T-helper 9 cell (primary cell): ENCODE data around the gene TRAF7.

Source experiments
- DNase-seq: peaks from one replicate; pipeline ENCODE4 v3.0.0-alpha.2; 2020

Gene TRAF7

DNA sequence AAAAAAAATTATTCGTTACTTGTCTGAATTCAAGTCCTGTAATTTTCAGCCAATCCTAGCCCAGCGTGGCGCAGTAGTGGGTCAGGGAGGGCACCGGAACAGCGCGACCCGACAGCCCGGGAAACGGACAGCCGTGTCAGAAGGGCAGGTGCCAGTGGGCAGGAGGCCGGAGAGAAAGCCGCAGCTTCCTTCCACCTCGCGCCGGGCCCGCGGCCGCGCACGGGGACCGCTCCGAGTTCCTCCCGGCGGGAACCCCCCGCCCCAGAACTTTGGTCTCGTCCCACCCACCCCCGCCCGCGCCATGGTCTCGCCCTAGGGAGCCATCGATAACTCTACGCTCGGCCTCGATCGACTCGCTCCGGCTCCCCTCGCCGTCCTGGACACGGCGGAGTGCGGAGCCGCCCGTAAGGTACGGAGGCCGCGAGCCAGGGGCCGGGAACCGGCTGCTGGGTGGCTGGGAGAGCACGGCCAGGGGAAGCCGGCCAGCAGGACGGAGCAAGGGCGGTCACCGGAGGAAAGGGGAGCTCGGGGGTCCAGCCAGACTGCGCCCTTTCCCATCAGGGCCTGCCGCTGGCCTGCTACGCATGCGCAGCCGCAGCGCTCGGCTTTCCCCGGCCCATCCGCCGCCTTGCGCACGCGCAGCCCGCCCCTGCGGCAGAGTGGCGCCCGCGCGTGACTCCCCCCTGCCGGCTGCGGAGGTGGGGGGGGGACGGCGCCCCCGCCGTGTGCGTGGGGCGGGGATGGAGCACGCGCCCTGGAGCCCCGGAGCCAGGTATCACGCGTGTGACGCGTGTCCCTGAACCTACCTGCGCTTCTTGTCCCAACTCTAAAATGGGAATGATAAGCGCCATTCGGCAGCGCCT is 49.8 kb downstream of the TRAF7 start, which contains the start of gene MLST8:
Gene MLST8 (plus strand): TSS at position 351 of the 863 bp plus-strand sequence. CDS start 632 bp downstream, outside the sequence.
- DNase-seq, result peak; percentile 91

DNA sequence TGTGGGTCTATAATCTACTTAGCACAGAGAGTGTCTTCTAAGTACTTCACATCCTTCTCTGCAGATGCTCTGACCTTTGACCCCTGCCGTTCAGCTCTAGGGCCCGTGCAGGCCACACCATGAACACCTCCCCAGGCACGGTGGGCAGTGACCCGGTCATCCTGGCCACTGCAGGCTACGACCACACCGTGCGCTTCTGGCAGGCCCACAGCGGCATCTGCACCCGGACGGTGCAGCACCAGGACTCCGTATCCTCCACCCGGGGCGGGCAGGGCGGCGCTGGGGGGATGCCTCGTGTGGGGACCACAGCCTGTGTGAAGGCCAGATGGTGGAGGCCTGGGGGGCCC is 50.4 kb downstream of the TRAF7 start:
- DNase-seq, result no peak

DNA sequence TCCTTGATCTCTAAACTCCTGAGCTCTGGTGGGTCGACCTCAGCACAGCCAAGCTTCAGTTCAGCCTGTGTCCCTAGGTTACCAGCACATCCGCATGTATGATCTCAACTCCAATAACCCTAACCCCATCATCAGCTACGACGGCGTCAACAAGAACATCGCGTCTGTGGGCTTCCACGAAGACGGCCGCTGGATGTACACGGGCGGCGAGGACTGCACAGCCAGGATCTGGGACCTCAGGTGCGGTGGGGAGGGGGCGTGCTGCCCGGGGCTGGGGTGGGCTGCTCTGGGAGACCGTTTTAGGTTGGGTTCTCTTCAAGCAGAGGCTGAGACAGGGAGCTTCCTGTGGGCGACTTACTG is 50.8 kb downstream of the TRAF7 start:
- DNase-seq, result no peak

DNA sequence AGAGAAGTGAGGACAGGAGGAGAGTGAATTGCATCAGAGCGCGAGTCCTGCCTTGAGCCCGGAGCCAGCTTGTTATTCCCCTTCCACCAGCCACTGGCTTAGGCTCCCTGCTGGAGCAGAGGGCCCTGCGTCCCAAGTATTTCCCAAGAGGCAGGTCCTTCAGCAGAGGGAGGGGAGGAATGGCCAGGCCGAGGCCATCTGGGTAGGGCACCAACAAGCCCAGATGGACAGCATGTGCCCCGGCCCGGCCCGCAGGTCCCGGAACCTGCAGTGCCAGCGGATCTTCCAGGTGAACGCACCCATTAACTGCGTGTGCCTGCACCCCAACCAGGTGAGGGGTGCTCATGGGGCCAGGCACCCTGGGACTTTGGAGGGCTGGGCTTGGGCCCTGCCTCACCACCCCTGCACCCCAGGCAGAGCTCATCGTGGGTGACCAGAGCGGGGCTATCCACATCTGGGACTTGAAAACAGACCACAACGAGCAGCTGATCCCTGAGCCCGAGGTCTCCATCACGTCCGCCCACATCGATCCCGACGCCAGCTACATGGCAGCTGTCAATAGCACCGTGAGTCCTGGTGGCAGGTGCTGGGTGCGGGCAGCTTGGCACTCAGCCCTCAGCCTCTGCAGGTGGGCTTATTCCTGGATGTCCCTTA is 51.3 kb downstream of the TRAF7 start:
- DNase-seq, result no peak

DNA sequence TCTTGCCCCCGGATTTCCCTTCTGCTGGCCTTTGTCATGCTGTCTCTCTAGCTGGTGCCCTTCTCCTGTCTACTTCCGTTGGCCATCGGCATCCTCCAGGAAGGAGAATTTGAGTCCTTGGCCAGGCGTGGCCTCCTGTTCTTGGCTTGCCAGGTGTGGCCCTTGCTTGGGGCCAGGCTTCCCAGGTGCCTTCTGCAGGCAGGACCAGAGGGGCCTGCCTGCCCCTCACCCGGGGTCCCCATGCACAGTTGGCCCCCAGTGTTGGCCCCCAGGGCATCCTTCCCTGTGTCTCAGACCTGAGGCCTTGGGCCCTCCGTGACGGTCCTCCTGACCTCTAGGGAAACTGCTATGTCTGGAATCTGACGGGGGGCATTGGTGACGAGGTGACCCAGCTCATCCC is 52.3 kb downstream of the TRAF7 start:
- DNase-seq, result no peak

DNA sequence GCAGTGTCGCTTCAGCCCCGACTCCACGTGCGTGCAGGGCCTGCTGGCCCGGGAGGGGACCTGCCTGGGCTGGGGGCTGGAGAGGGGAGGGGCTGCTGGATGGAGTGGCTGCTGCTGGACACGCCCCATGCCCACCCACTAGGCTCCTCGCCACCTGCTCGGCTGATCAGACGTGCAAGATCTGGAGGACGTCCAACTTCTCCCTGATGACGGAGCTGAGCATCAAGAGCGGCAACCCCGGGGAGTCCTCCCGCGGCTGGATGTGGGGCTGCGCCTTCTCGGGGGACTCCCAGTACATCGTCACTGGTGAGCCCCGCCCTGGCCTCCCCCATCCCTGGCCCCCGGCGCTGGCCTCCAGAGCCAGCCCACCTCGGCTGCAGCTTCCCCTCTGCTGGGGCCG is 52.7 kb downstream of the TRAF7 start:
- DNase-seq, result no peak

DNA sequence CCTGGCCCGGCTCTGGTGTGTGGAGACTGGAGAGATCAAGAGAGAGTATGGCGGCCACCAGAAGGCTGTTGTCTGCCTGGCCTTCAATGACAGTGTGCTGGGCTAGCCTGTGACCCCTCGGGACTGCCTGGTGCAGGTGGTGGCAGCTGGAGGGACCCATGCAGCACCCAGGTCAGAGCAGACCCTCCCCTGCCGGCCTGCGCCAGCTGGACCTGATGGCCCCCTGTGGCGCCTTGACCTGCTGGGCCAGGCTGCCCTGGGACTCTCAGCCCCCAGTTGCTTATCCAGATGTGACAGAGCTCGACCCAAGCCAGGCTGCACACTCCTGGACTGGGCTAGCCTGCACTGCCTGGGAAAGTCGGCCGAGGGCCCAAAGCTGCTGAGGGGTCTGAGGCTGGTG is 53.2 kb downstream of the TRAF7 start:
- DNase-seq, result no peak

DNA sequence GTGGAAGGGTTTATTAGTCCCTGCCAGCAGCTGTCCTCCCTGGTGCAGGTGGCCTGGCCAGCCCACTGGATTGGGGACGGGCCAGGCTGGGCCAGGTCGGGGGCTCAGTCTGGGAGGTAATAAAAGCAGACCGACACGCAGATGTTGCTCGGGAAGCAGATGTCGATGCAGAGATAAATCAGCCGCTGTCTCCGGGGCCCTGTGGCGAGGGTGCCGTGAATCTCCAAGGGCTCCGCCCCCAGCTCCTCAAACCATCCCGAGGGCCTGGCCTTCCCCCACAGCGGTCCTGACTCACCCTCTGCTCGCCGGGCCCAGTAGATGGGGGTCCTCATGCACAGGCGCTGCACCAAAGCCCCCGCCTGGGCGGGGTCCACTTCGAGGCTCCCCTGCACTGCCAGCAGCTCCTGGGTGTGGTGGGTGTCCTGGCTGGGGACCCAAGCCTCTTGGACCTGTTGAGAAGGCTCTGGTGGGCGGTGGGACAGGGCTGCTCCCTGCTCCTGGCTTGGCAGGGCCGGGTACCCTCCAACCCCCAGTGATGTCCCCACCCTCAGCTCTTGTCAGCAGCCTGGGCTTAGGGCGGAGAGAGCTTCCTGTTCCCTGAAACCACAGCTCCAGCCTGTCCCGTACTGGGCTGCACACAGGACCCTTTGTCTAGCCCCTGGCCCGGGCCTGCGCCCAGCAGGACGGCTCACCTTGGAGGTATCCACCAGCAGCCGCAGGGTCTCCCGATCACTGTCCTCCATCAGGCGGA is 53.9 kb downstream of the TRAF7 start:
- DNase-seq, result no peak

DNA sequence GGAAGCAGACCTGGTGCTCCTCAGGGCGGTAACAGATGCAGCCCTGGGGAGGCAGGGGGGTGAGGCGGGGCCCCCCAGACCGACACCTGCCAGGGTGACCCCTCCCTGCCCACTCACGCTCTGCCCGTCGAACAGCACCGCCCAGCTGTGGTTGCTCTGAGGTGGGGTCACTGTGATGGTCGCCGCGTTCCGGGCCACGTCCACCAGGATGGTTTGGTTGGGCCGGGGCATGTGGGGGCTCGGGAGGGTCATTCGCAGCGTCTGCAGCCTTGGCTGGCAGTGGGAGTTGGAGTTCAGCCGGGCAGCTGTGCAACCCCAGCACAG is 54.4 kb downstream of the TRAF7 start:
- no peak for DNase-seq

DNA sequence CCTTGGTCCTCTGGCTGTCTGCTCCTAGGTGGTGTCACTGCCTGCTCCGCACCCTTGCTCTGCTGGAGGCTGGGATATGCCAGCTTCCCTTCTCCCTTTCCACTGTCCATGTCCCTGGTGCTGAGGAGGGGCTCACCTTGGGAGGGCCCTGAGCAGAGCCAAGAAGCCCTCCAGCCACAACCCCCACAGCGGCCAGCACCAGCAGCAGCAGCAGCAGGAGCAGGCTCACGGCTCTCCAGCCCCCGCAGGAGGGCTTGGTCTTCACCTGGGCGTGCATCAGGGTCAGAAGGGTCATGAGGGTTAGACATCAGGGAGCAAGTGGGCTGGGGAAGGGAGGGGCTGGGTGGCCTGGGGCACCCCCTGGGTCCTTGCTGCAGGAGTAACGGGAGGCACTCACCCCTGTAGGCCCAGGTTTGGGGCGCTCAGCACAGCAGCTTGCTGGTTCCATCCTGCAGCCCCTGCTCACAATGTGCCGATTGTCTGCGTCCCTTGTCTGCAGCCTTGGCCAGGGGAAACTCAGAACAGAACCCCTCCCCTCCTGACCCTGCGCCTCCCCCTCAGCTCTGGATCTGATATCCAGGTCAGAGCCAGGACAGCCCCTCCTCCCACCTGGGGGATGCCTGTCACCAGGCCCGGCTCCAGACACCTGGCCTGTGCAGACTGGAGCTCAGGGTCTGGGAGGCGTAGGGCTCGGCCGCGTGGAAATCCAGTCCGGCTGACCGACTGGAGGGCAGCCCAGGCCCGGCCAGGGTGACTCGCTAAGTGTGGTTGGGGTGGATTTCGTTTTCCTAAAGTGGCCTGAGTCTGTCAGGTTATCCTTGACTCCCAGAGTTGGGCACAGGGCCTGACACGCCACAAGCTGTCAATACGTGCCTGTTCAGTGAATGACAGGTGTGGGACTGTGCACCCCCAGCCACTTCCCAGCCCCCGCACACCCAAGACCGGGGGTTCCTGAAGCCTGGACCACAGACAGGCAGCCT is 55.1 kb downstream of the TRAF7 start, which contains the start of gene BRICD5:
Gene BRICD5 (minus strand): TSS at position 478 of the 980 bp plus-strand sequence. CDS start 30 bp downstream, at position 448.
- DNase-seq, result no peak

DNA sequence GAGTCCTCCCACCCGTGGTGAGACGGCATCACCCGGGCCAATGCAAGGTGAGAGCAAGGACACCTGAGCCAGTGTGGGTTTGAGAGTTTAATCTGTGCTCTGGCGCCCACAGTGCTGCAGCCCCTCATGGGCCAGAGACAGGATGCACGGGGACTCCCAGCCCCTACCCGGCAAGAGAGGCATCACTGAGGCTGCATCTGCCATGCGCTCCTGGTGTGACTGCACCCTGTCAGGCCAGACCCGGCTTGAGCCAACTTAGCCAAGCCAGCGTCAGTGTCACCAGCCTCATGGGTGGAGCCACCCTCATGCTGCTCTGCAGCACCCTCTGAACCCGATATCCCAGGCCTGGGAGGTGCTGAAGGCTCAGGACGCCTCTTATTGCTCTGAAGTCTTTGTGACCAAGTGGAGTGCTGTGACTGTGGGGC is 56.4 kb downstream of the TRAF7 start:
- DNase-seq, result no peak

DNA sequence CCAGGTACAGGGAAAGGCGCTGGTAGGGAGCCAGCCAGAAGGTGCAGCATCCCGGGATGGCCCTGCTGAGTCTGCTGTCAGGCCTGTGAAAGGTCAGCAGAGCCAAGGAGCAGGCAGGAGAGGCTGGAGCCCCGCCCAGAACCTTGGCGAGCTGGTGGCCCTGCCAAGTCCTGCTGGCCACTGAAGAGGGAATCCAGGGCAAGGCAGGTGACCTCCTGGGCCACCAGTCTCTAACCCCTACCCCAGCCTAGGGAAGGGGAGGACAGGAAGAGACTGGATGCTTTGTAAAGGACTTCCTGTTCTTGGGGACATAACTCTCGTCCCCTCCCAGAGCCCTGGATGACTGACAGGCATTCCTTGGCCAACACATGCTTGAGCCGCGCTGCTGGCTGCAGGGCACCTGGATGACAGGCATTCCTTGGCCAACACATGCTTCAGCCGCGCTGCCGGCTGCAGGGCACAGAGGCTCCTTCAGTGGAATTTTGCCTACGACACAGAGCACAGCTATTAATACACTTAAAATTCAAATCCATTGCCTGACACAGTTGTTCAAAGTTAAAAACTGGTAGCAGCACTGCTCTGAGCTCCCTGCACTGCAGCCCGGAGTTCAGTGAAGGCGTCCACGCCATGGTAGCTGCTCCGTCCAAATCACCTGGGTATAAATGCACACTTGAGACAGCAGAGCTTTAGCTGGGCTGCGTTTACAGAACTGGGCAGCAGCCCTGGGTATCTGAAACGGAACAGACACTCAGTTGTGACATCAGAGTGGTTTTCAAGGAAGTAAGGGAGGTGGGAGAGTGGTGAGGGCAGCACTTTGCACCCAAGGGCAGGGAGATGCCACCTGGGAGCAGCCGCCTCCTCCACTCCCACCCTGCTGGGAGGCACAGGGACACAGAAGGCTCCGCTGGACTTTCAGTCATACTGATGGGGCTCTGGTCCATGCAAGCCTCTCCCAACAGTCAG is 57.1 kb downstream of the TRAF7 start:
- DNase-seq, result no peak

DNA sequence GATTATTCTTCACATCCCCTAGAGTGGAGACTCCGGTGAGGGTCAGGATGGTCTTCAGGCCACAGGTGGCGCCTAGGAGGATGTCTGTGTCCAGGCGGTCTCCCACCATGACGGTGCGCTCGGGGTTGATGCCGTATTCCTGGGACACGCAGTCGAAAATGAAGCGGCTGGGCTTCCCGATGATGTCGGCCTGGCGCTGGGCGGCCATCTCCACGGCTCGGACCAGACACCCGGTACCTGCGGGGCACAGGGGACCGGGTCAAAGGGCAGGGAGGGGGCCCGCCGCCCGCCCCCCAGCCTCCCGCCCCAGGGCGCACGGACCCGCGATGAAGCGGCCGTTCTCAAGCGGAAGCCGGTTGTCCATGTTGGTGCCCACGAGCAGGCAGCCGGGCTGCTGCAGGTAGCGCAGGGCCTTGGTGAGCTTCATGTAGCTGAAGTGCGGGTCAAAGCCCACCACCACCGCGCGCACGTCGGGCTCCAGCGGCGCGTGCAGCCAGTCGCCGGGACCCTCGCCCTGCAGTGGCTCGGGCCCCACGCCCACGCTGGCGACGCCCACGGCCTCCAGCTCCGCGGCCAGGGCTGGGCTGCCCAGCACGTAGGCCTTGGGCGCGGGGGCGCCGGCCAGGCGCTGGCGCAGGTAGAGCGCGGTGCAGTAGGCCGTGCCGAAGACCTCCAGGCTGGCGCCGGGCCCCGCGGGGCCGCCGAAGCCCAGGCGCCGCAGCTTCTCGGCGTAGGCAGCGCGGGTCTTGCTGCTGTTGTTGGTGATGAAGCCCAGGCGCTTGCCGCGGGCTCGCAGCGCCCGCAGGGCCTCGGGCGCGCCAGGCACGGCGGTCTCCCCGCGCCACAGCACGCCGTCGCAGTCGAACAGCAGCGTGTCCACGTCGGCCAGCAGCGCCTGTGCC is 58.5 kb downstream of the TRAF7 start:
- no peak for DNase-seq

DNA sequence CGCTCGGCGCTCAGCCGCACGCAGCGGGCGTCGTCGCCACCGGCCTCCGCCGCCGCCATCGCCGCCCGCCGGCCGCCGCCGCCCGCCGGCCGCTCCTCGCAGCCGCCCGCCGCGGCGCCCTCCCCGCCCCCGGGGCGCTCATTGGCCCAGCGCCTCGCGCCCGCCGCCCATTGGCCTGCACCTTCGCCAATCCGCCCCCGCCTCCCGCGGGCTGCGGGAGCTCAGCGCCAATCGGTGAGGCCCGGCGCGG is 59.1 kb downstream of the TRAF7 start, which contains the start of gene PGP:
Gene PGP (minus strand): TSS at position 122 of the 250 bp plus-strand sequence. CDS start 63 bp downstream, at position 59.
- DNase-seq, result no peak

DNA sequence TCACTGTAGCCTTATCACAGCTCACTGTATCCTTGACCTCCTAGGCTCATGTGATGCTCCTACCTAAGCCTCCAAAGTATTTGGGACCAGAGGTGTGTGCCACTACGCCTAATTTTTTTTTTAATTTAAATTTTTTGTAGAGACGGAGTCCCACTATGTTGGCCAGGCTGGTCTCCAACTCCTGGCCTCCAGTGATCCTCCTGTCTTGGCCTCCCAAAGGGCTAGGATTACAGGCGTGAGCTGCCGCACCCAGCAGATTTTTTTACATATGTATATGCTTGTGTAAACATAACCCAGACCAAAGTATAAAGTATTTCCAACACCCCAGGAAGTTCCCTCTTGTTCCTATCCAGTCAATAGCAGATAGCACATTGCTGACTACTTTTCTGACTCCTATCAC is 60.7 kb downstream of the TRAF7 start:
- no peak for DNase-seq

DNA sequence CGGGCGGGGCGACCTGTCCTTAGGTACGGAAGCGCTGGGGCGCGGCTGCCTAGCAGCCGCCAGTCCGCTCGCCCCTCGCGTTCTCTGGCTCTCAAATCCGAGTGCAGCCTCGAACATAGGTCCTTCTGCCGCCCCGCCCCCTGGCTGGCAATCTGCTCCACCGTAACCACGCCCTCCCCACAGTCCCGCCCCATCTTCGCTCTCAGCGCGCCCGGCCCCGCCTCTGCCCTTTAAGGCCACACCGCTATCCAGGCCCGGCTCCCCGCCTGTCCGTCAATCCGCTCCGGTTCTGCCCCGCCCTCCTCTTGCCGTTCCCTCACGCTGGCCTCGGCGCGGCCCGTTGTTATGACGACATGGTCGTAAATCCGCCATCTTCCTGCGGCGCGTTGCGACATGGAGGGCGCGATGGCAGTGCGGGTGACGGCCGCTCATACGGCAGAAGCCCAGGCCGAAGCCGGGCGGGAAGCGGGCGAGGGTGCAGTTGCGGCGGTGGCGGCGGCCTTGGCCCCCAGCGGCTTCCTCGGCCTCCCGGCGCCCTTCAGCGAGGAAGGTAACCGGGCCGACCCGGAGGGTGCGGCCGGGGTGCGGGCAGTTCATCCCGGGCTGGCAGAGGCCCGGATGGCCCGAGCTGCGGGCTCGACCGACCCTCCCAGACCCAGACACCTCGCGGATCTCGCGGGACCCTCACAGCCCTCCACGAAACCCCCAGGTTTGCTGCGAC is 67.8 kb downstream of the TRAF7 start, which contains the start of gene E4F1:
Gene E4F1 (plus strand): TSS at position 371 of the 721 bp plus-strand sequence. CDS start 23 bp downstream, at position 394.
- DNase-seq, result peak; percentile 98

DNA sequence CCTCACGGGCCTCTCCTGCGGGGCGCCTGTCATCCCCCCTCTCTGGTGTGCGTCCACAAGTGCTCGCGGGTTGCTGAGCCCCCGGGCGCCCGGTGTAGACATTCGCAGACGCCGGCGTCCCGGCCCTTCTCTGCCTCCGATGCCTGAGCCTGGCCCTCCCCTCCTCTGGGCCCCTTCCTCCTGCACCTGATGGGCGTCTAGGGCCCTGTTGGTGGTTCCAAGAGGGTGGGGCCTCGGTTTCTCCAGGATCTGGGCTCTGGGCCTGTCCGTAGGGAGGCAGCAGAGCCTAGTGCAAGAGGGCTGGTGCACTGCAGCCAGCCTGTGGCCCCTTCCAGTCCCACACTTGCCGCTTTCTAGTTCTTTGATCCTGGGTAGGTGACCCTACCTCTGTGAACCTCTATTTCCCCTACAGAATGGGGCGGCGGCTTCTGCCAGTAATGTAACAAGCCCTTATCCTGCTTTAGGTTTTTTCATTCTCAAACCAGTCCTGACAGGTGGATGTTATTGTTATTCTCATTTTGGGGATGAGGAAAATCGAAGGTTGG is 68.4 kb downstream of the TRAF7 start:
- DNase-seq, result peak; percentile 19

DNA sequence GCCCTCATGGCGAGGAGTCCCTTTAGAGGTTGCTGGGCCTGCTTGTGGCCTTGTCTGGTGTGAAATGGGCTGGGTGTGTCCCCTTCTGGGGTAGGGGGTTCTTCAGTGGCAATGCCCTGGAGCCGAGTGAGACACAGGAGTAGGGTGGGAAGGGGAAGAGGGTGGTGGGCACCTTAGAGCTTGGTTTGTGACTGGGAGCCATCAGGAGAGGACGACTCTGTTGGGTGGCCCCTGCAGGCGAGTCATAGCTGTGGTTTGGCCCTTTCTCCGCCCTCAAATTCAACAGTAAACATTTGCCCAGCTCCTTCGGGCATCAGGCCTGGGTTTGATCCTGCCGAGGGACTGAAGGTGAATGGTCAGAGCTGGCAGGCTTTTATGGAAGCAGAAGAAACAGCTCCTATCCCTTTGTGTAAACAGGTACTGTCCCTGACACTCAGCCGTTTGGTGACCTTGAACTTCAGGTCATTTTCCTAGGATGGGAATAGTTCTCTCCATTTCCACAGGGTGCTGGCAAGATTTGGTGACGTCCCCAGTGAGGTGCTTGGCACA is 70.7 kb downstream of the TRAF7 start:
- DNase-seq, result no peak

DNA sequence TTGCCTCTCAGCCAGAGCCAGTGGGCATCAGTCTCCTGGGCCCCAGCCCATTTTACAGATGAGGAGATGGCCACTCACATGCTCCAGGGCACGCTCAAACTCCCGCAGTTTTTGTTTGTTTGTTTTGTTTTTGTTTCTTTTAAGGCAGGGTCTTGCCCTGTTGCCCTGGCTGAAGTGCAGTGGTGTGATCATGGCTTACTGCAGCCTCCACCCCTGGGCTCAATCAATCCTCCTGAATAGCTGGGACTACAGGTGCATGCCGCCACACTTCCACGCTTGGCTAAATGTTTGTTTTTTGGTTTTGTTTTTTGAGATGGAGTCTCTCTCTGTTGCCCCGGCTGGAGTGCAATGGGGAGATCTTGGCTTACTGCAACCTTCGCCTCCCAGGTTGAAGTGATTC is 71.3 kb downstream of the TRAF7 start:
- DNase-seq, result no peak
